Muscle of leg (tissue), 11 donors: ENCODE data around the gene MCEMP1. TPM values are rescaled to one million over a fixed set of nuclear protein-coding genes. Genes with fewer than 3 reads are reported as not detected.

Experiments used
- DNase-seq: peaks from one replicate; pipeline ENCODE4 v3.0.0; 2013
- H3K27ac ChIP-seq: one replicate; pipeline ENCODE4 v1.5.1; 2013; ENCODE audit warnings: mild to moderate bottlenecking, low read length, control low read depth
- H3K27me3 ChIP-seq: one replicate; pipeline ENCODE4 v1.6.1; 2013; ENCODE audit warnings: low read length; ENCODE audit not compliant: control insufficient read depth, insufficient read depth
- H3K36me3 ChIP-seq: one replicate; pipeline ENCODE4 v1.6.1; 2013; ENCODE audit warnings: low read length; ENCODE audit not compliant: control insufficient read depth, insufficient read depth
- H3K4me1 ChIP-seq: one replicate; pipeline ENCODE4 v1.6.1; 2013; ENCODE audit warnings: low read length; ENCODE audit not compliant: control insufficient read depth, insufficient read depth
- H3K4me3 ChIP-seq: one replicate; pipeline ENCODE4 v1.5.1; 2013; ENCODE audit warnings: low read length, control low read depth
- H3K9me3 ChIP-seq: replicated peaks from 2 replicates; pipeline ENCODE4 v1.6.1; 2013; ENCODE audit warnings: low read depth, low read length; ENCODE audit not compliant: control insufficient read depth
- WGBS: methylation state at CpG from one replicate; pipeline ENCODE4 v1.1.5; 2013; ENCODE audit warnings: missing lambda C conversion rate; ENCODE audit not compliant: insufficient coverage; 5-methylcytosine and 5-hydroxymethylcytosine counted together
- polyA plus RNA-seq, 8 donors: library from polyadenylated mRNA; unstranded; fragments of 120-200 nt; gene quantifications; one replicate each; pipeline versions ENCODE4 v1.2.1 to v1.2.3, GENCODE V29; 2013; ENCODE audit warnings: inconsistent platforms in 1 of 8, low replicate concordance in 1 of 8; ENCODE audit not compliant: insufficient read length in 8 of 8, insufficient read depth in 1 of 8
- total RNA-seq: library from RNA; stranded (reverse); fragments of 120-200 nt; gene quantifications from one replicate; pipeline ENCODE4 v1.2.4, GENCODE V29; 2013

The MCEMP1 gene
- total and polyA plus RNA-seq, 9 donors = 0.11 to 0.49 (median 0.26) TPM; not detected in 1

- no peak for DNase-seq
- Histone ChIP-seq H3K27me3 (peaks cover 32% of the 10 kb centered on the region), H3K36me3 (no peaks in the 10 kb centered on the region), H3K9me3 (no peaks in the 10 kb centered on the region), H3K4me1 (no peaks in the 10 kb centered on the region), H3K27ac (no peak overlapping the region), H3K4me3 (no peak overlapping the region)
- 40% methylated on average over 1 of the region's 2 CpGs for WGBS
Observed at GRCh38 chr19:7725791-7726190, 48.9 kb downstream of the MCEMP1 start.

GRCh38 chr19:7729211-7729610, 52.3 kb downstream of the MCEMP1 start:
- H3K36me3 ChIP-seq = no peaks in the 10 kb centered on the region
- H3K4me3 ChIP-seq = no peak overlapping the region
- H3K27ac ChIP-seq = no peak overlapping the region
- H3K9me3 ChIP-seq = no peaks in the 10 kb centered on the region
- no peaks in the 10 kb centered on the region for H3K4me1 ChIP-seq
- peaks cover 53% of the 10 kb centered on the region for H3K27me3 ChIP-seq
- 7% methylated on average over 6 of the region's 16 CpGs for WGBS
- no peak for DNase-seq

Other genes starting within 250 kb of the MCEMP1 start
- 2.5 TPM for gene PEX11G, start 188.1 kb upstream of the MCEMP1 start, total RNA-seq
- gene PEX11G, start 188.1 kb upstream of the MCEMP1 start, polyA plus RNA-seq = 1 to 10 TPM; 2.0 to 3.9 (median 2.6) TPM
- 25.2 TPM for gene ZNF358, start 161.0 kb upstream of the MCEMP1 start, total RNA-seq
- gene ZNF358, start 161.0 kb upstream of the MCEMP1 start, polyA plus RNA-seq = 10 to 100 TPM; 41.2 to 69.7 (median 49.1) TPM
- gene MCOLN1, start 154.5 kb upstream of the MCEMP1 start, total RNA-seq = 3.9 TPM
- gene MCOLN1, start 154.5 kb upstream of the MCEMP1 start, polyA plus RNA-seq = 10 to 100 TPM; 11.2 to 16.7 (median 14.3) TPM
- gene PNPLA6, start 141.4 kb upstream of the MCEMP1 start, total RNA-seq = 23.4 TPM
- 10 to 100 TPM; 21.9 to 34.9 (median 28.4) TPM for gene PNPLA6, start 141.4 kb upstream of the MCEMP1 start, polyA plus RNA-seq
- 0.04 TPM for gene CAMSAP3, start 81.2 kb upstream of the MCEMP1 start, total RNA-seq
- gene CAMSAP3, start 81.2 kb upstream of the MCEMP1 start, polyA plus RNA-seq = 1 to 10 TPM in 2 of 8 donors, under 1 TPM in 6; 0.07 to 4.0 (median 0.56) TPM
- gene XAB2, start 47.5 kb upstream of the MCEMP1 start, total RNA-seq = 23.1 TPM
- 10 to 100 TPM; 23.0 to 34.6 (median 28.0) TPM for gene XAB2, start 47.5 kb upstream of the MCEMP1 start, polyA plus RNA-seq
- 88.4 TPM for gene PET100, start 47.3 kb upstream of the MCEMP1 start, total RNA-seq
- 10 to 100 TPM; 63.6 to 80.0 (median 78.4) TPM for gene PET100, start 47.3 kb upstream of the MCEMP1 start, polyA plus RNA-seq
- gene PCP2, start 43.4 kb upstream of the MCEMP1 start, total RNA-seq = not detected
- gene PCP2, start 43.4 kb upstream of the MCEMP1 start, polyA plus RNA-seq = under 1 TPM in 1 of 8 donors, not detected in 7; 0.32 TPM
- gene STXBP2, start 40.0 kb upstream of the MCEMP1 start, total RNA-seq = 1.6 TPM
- gene STXBP2, start 40.0 kb upstream of the MCEMP1 start, polyA plus RNA-seq = 10 to 100 TPM in 1 of 8 donors, 1 to 10 TPM in 7; 3.2 to 12.4 (median 6.0) TPM
- 2.0 TPM for gene RETN, start 8.0 kb upstream of the MCEMP1 start, total RNA-seq
- gene RETN, start 8.0 kb upstream of the MCEMP1 start, polyA plus RNA-seq = 1 to 10 TPM; 2.4 to 4.5 (median 2.7) TPM
- 88.8 TPM for gene TRAPPC5, start 3.7 kb downstream of the MCEMP1 start, total RNA-seq
- 10 to 100 TPM; 29.4 to 48.8 (median 41.1) TPM for gene TRAPPC5, start 3.7 kb downstream of the MCEMP1 start, polyA plus RNA-seq
- gene FCER2, start 25.0 kb downstream of the MCEMP1 start, total RNA-seq = 0.44 TPM
- 1 to 10 TPM in 1 of 8 donors, under 1 TPM in 7; 0.16 to 1.0 (median 0.34) TPM for gene FCER2, start 25.0 kb downstream of the MCEMP1 start, polyA plus RNA-seq
- 0.13 TPM for gene CLEC4G, start 55.0 kb downstream of the MCEMP1 start, total RNA-seq
- under 1 TPM in 4 of 8 donors, not detected in 4; 0.08 to 0.16 (median 0.12) TPM for gene CLEC4G, start 55.0 kb downstream of the MCEMP1 start, polyA plus RNA-seq
- 3.8 TPM for gene CD209, start 70.4 kb downstream of the MCEMP1 start, total RNA-seq
- gene CD209, start 70.4 kb downstream of the MCEMP1 start, polyA plus RNA-seq = 1 to 10 TPM; 2.0 to 5.2 (median 2.9) TPM
- gene CLEC4M, start 86.2 kb downstream of the MCEMP1 start, total RNA-seq = not detected
- under 1 TPM in 1 of 8 donors, not detected in 7; 0.12 TPM for gene CLEC4M, start 86.2 kb downstream of the MCEMP1 start, polyA plus RNA-seq
- 8.7 TPM for gene EVI5L, start 153.1 kb downstream of the MCEMP1 start, total RNA-seq
- 10 to 100 TPM; 12.1 to 20.0 (median 15.7) TPM for gene EVI5L, start 153.1 kb downstream of the MCEMP1 start, polyA plus RNA-seq
- 0.09 TPM for gene PRR36, start 197.3 kb downstream of the MCEMP1 start, total RNA-seq
- gene PRR36, start 197.3 kb downstream of the MCEMP1 start, polyA plus RNA-seq = under 1 TPM; 0.20 to 0.96 (median 0.39) TPM
- gene LRRC8E, start 211.4 kb downstream of the MCEMP1 start, total RNA-seq = 0.13 TPM
- gene LRRC8E, start 211.4 kb downstream of the MCEMP1 start, polyA plus RNA-seq = under 1 TPM in 7 of 8 donors, not detected in 1; 0.18 to 0.82 (median 0.31) TPM
- gene MAP2K7, start 226.8 kb downstream of the MCEMP1 start, total RNA-seq = 8.0 TPM
- gene MAP2K7, start 226.8 kb downstream of the MCEMP1 start, polyA plus RNA-seq = 10 to 100 TPM; 19.8 to 26.9 (median 23.3) TPM
- gene TGFBR3L, start 237.7 kb downstream of the MCEMP1 start, total RNA-seq = 0.31 TPM
- under 1 TPM in 7 of 8 donors, not detected in 1; 0.09 to 0.73 (median 0.49) TPM for gene TGFBR3L, start 237.7 kb downstream of the MCEMP1 start, polyA plus RNA-seq
- gene SNAPC2, start 243.2 kb downstream of the MCEMP1 start, total RNA-seq = 10.6 TPM
- 10 to 100 TPM; 17.2 to 22.1 (median 20.1) TPM for gene SNAPC2, start 243.2 kb downstream of the MCEMP1 start, polyA plus RNA-seq
- 0.58 TPM for gene CTXN1, start 249.0 kb downstream of the MCEMP1 start, total RNA-seq
- gene CTXN1, start 249.0 kb downstream of the MCEMP1 start, polyA plus RNA-seq = 1 to 10 TPM; 1.7 to 5.3 (median 2.8) TPM